Activated T-cell treated with anti-CD3 and anti-CD28 coated beads, Interleukin-2, amount 50 U/mL, for 72 hours (primary cell): Measurements from ENCODE around the gene NXT1. TPM values are rescaled to one million over a fixed set of nuclear protein-coding genes. Genes with fewer than 3 reads are reported as not detected.
A peak's percentile ranks its signal among the peaks of the same experiment; 100 is the strongest.

ENCODE experiments used
- ATAC-seq, 2 donors: fragments of 150-1000 bp; cut with Tn5 transposase; replicated peaks in 1 of 2; 2 replicates each; pipeline ENCODE4 v1.10.0; 2021; ENCODE audit warnings: moderate library complexity in 2 of 2, mild to moderate bottlenecking in 1 of 2
- DNase-seq, 2 donors: peaks; one replicate each; pipeline ENCODE4 v3.0.0; 2021 to 2022; ENCODE audit warnings: mixed read lengths in 1 of 2
- H3K27ac Mint-ChIP-seq: one replicate; pipeline ENCODE4 v1.8.0; 2022; ENCODE audit warnings: mild to moderate bottlenecking, moderate library complexity, mixed read lengths
- H3K27me3 Mint-ChIP-seq: one replicate; pipeline ENCODE4 v1.8.0; 2022; ENCODE audit warnings: low read depth, mixed read lengths
- H3K36me3 Mint-ChIP-seq, 2 donors: one replicate each; pipeline ENCODE4 v1.8.0; 2022; ENCODE audit warnings: mixed read lengths in 2 of 2, mild to moderate bottlenecking in 1 of 2; ENCODE audit not compliant: insufficient read depth in 2 of 2
- H3K4me1 Mint-ChIP-seq: one replicate; pipeline ENCODE4 v1.8.0; 2022; ENCODE audit warnings: low read depth, mixed read lengths
- H3K4me3 Mint-ChIP-seq, 2 donors: one replicate each; pipeline ENCODE4 v1.8.0; 2022; ENCODE audit warnings: mild to moderate bottlenecking in 2 of 2, mixed read lengths in 2 of 2, moderate library complexity in 2 of 2
- H3K9me3 Mint-ChIP-seq, 2 donors: one replicate each; pipeline ENCODE4 v1.8.0; 2022; ENCODE audit warnings: mixed read lengths in 2 of 2
- total RNA-seq, 2 donors: library from RNA; stranded (reverse); gene quantifications; one replicate each; pipeline ENCODE4 v1.2.3, GENCODE V29; 2022

NXT1 gene
- total RNA-seq, 2 donors from 2014 or later: 39.6 to 45.7 TPM

- Mint-ChIP-seq H3K36me3 (peaks cover 0 to 1% of the 10 kb centered on the region in 2 donors), H3K4me1 (peaks cover 30% of the 10 kb centered on the region), H3K27ac (peak overlapping the region; percentile 97), H3K27me3 (no peaks in the 10 kb centered on the region), H3K4me3 (peak overlapping the region; percentile 95 to 99), H3K9me3 (no peaks in the 10 kb centered on the region)
- peak; percentile 81 to 82 for ATAC-seq
- peak; percentile 99 to 100 for DNase-seq
Measured at GRCh38 chr20:23357767-23358562, 7.4 kb downstream of the NXT1 start.

- H3K4me1 Mint-ChIP-seq: peaks cover 30% of the 10 kb centered on the region
- ATAC-seq (no peak), DNase-seq (no peak)
- H3K4me3 Mint-ChIP-seq: peak overlapping the region; percentile 95 to 99
- H3K27me3 Mint-ChIP-seq: no peaks in the 10 kb centered on the region
- H3K36me3 Mint-ChIP-seq: peaks cover 0 to 1% of the 10 kb centered on the region in 2 donors
- peak overlapping the region; percentile 88 for H3K27ac Mint-ChIP-seq
- no peaks in the 10 kb centered on the region for H3K9me3 Mint-ChIP-seq
Measured at GRCh38 chr20:23358563-23358906, 7.9 kb downstream of the NXT1 start.

GRCh38 chr20:23358923-23359593, 8.5 kb downstream of the NXT1 start:
- no peaks in the 10 kb centered on the region for H3K9me3 Mint-ChIP-seq
- H3K36me3 Mint-ChIP-seq: peaks cover 0 to 1% of the 10 kb centered on the region in 2 donors
- DNase-seq (no peak), ATAC-seq (no peak)
- H3K4me3 Mint-ChIP-seq: peak overlapping the region; percentile 95 to 99
- H3K27me3 Mint-ChIP-seq: no peaks in the 10 kb centered on the region
- H3K27ac Mint-ChIP-seq: peak overlapping the region; percentile 88
- peaks cover 34% of the 10 kb centered on the region for H3K4me1 Mint-ChIP-seq

- peak overlapping the region; percentile 99 for H3K27ac Mint-ChIP-seq
- no peaks in the 10 kb centered on the region for H3K9me3 Mint-ChIP-seq
- DNase-seq (no peak), ATAC-seq (no peak)
- H3K4me3 Mint-ChIP-seq: peak overlapping the region; percentile 73 to 95
- H3K36me3 Mint-ChIP-seq: peaks cover 2 to 10% of the 10 kb centered on the region in 2 donors
- H3K4me1 Mint-ChIP-seq: peaks cover 47% of the 10 kb centered on the region
- H3K27me3 Mint-ChIP-seq: no peaks in the 10 kb centered on the region
Measured at GRCh38 chr20:23360531-23360930, 9.9 kb downstream of the NXT1 start.

- ATAC-seq: no peak
- Mint-ChIP-seq H3K36me3 (peaks cover 4 to 12% of the 10 kb centered on the region in 2 donors), H3K9me3 (no peaks in the 10 kb centered on the region), H3K4me1 (peaks cover 51% of the 10 kb centered on the region), H3K27me3 (no peaks in the 10 kb centered on the region), H3K4me3 (peak overlapping the region; percentile 73 to 95), H3K27ac (peak overlapping the region; percentile 99)
- no peak for DNase-seq
Measured at GRCh38 chr20:23361119-23361475, 10.5 kb downstream of the NXT1 start.

- H3K4me3 Mint-ChIP-seq: peak within 1 kb of the TSS; percentile 95 to 96
- DNase-seq (peak; percentile 97 to 99), ATAC-seq (peak; percentile 81)
- H3K4me1 Mint-ChIP-seq: peaks cover 57% of the 10 kb centered on the region
- H3K36me3 Mint-ChIP-seq: peaks cover 4 to 15% of the 10 kb centered on the region in 2 donors
- H3K9me3 Mint-ChIP-seq: no peaks in the 10 kb centered on the region
- H3K27me3 Mint-ChIP-seq: no peaks in the 10 kb centered on the region
- H3K27ac Mint-ChIP-seq: peak within 1 kb of the TSS; percentile 99
Measured at GRCh38 chr20:23361476-23362391, 11.1 kb downstream of the NXT1 start, which contains the start of gene GZF1. GZF1 (plus strand) TSS chr20:23362182; CDS start chr20:23364384, 2,202 bp downstream.

GRCh38 chr20:23362392-23363256, 12.0 kb downstream of the NXT1 start:
- no peaks in the 10 kb centered on the region for H3K27me3 Mint-ChIP-seq
- no peaks in the 10 kb centered on the region for H3K9me3 Mint-ChIP-seq
- H3K4me3 Mint-ChIP-seq: peak overlapping the region; percentile 95 to 96
- H3K27ac Mint-ChIP-seq: peak overlapping the region; percentile 92
- H3K4me1 Mint-ChIP-seq: peaks cover 60% of the 10 kb centered on the region
- H3K36me3 Mint-ChIP-seq: peaks cover 4 to 15% of the 10 kb centered on the region in 2 donors
- DNase-seq (peak in 1 of 2 donors; percentile 30), ATAC-seq (no peak)

- Mint-ChIP-seq H3K27ac (peak overlapping the region; percentile 23), H3K4me1 (peaks cover 65% of the 10 kb centered on the region), H3K36me3 (peaks cover 6 to 15% of the 10 kb centered on the region in 2 donors), H3K4me3 (peak overlapping the region; percentile 95 to 96), H3K9me3 (no peaks in the 10 kb centered on the region), H3K27me3 (no peaks in the 10 kb centered on the region)
- DNase-seq (no peak), ATAC-seq (no peak)
Measured at GRCh38 chr20:23363257-23363649, 12.7 kb downstream of the NXT1 start.

GRCh38 chr20:23365390-23366165, 15.0 kb downstream of the NXT1 start:
- ATAC-seq (no peak), DNase-seq (no peak)
- Mint-ChIP-seq H3K9me3 (no peaks in the 10 kb centered on the region), H3K36me3 (peaks cover 16 to 22% of the 10 kb centered on the region in 2 donors), H3K4me1 (peaks cover 58% of the 10 kb centered on the region), H3K4me3 (peak overlapping the region; percentile 41 to 68), H3K27me3 (no peaks in the 10 kb centered on the region), H3K27ac (peak overlapping the region; percentile 79)

GRCh38 chr20:23366384-23366783, 15.8 kb downstream of the NXT1 start:
- H3K36me3 Mint-ChIP-seq: peaks cover 16 to 22% of the 10 kb centered on the region in 2 donors
- H3K9me3 Mint-ChIP-seq: no peaks in the 10 kb centered on the region
- DNase-seq (no peak), ATAC-seq (no peak)
- peak overlapping the region; percentile 79 for H3K27ac Mint-ChIP-seq
- H3K4me3 Mint-ChIP-seq: peak overlapping the region; percentile 41 to 68
- H3K4me1 Mint-ChIP-seq: peaks cover 51% of the 10 kb centered on the region
- H3K27me3 Mint-ChIP-seq: no peaks in the 10 kb centered on the region

GRCh38 chr20:23367770-23368169, 17.2 kb downstream of the NXT1 start:
- peak; percentile 76 to 79 for ATAC-seq

More at GRCh38 chr20:23367770-23368169, 17.2 kb downstream of the NXT1 start:
- H3K9me3 Mint-ChIP-seq: no peaks in the 10 kb centered on the region
- H3K36me3 Mint-ChIP-seq: peaks cover 16 to 22% of the 10 kb centered on the region in 2 donors
- H3K27me3 Mint-ChIP-seq: no peaks in the 10 kb centered on the region
- DNase-seq: no peak
- H3K4me3 Mint-ChIP-seq: peak overlapping the region in 1 of 2 donors; percentile 55
- peaks cover 51% of the 10 kb centered on the region for H3K4me1 Mint-ChIP-seq
- H3K27ac Mint-ChIP-seq: no peak overlapping the region
